Keratinocyte (primary cell): ENCODE data around the gene SYNGR1. TPM values are rescaled to one million over a fixed set of nuclear protein-coding genes. Genes with fewer than 3 reads are reported as not detected.

ENCODE experiments used
- DNase-seq: peaks from one replicate; pipeline ENCODE4 v3.0.0-alpha.2; 2011; ENCODE audit warnings: low read depth, missing footprints, low spot score
- FAIRE-seq: peaks from 2 replicates; lab custom pipeline; 2011; peaks lifted over from hg19 to GRCh38; lab: Jason Lieb, UNC
- H2AFZ ChIP-seq: 2 replicates; pipeline ENCODE4 v1.6.0; 2012; ENCODE audit warnings: low read length, control low read depth, inconsistent platforms; ENCODE audit not compliant: control insufficient read depth
- H3K27ac ChIP-seq: 2 replicates; pipeline ENCODE4 v1.5.1; 2011; ENCODE audit warnings: low read length; ENCODE audit not compliant: control insufficient read depth, insufficient read depth
- H3K27me3 ChIP-seq: 3 replicates; pipeline ENCODE4 v1.6.0; 2011; ENCODE audit warnings: low read length; ENCODE audit not compliant: control insufficient read depth, insufficient read depth; ENCODE audit errors: extremely low read depth
- H3K36me3 ChIP-seq, 2 experiments: 2 replicates in 1 of 2; 3 replicates in 1 of 2; pipeline ENCODE4 v1.5.1; 2011; ENCODE audit warnings: low read length in 2 of 2, mild to moderate bottlenecking in 1 of 2; ENCODE audit not compliant: control insufficient read depth in 2 of 2, insufficient read depth in 2 of 2; ENCODE audit errors: extremely low read depth in 1 of 2
- H3K4me1 ChIP-seq: 3 replicates; pipeline ENCODE4 v1.5.1; 2011; ENCODE audit warnings: low read length; ENCODE audit not compliant: control insufficient read depth, insufficient read depth; ENCODE audit errors: extremely low read depth
- H3K4me2 ChIP-seq: 3 replicates; pipeline ENCODE4 v1.6.0; 2011; ENCODE audit warnings: low read depth, low read length; ENCODE audit not compliant: control insufficient read depth, insufficient read depth; ENCODE audit errors: extremely low read depth
- H3K4me3 ChIP-seq, 3 experiments: fragments of 200-600 bp in 1 of 3; sonication (generic) in 1 of 3; 2 replicates in 2 of 3; 3 replicates in 1 of 3; pipeline ENCODE4 v1.5.1; 2011 to 2016; ENCODE audit warnings: low read length in 3 of 3, mild to moderate bottlenecking in 3 of 3, control low read depth in 2 of 3, inconsistent platforms in 1 of 3, low read depth in 1 of 3, mixed read lengths in 1 of 3, mixed run types in 1 of 3, moderate library complexity in 1 of 3; ENCODE audit not compliant: control insufficient read depth in 2 of 3, insufficient read depth in 2 of 3; ENCODE audit errors: extremely low read depth in 1 of 3
- H3K79me2 ChIP-seq: 2 replicates; pipeline ENCODE4 v1.6.0; 2012; ENCODE audit warnings: low read length; ENCODE audit not compliant: control insufficient read depth, insufficient read depth
- H3K9ac ChIP-seq: 3 replicates; pipeline ENCODE4 v1.6.0; 2011; ENCODE audit warnings: low read length; ENCODE audit not compliant: control insufficient read depth, insufficient read depth; ENCODE audit errors: extremely low read depth
- H3K9me1 ChIP-seq: 3 replicates; pipeline ENCODE4 v1.6.0; 2011; ENCODE audit warnings: low read length; ENCODE audit not compliant: control insufficient read depth, insufficient read depth; ENCODE audit errors: extremely low read depth
- H3K9me3 ChIP-seq: 2 replicates; pipeline ENCODE4 v1.5.1; 2012; ENCODE audit warnings: low read depth, low read length; ENCODE audit not compliant: control insufficient read depth
- H4K20me1 ChIP-seq: 3 replicates; pipeline ENCODE4 v1.6.0; 2011; ENCODE audit warnings: low read length; ENCODE audit not compliant: control insufficient read depth, insufficient read depth; ENCODE audit errors: extremely low read depth
- EZH2 ChIP-seq: IDR thresholded peaks from one replicate; pipeline ENCODE4 v1.6.1; 2012; ENCODE audit warnings: inconsistent platforms, mild to moderate bottlenecking, low read length, moderate library complexity
- dilution Hi-C: fragments of 300-500 bp; cut with MboI; formaldehyde crosslinking; loops from one replicate; pipeline ENCODE4 v1.7.0; 2020; ENCODE audit warnings: low sequenced_read_pairs; ENCODE audit not compliant: extremely low pct_ligation_motif_present
- polyA plus RNA-seq, 5 experiments: library from polyadenylated mRNA; depleted of rRNA in 3 of 5; stranded (reverse) in 3 of 5; stranded (forward) in 1 of 5; unstranded in 1 of 5; fragments of >200 nt; gene quantifications; 1 replicate in 1 of 5; 2 replicates in 3 of 5; 3 replicates in 1 of 5; pipeline versions ENCODE4 v1.2.1 to v1.2.3, GENCODE V29; 2011 to 2012; ENCODE audit warnings: missing spikeins in 2 of 5, low read depth in 1 of 5, low replicate concordance in 1 of 5
- TF ChIP-seq, protein P1 (sequence below), 3 experiments: IDR thresholded peaks in 1 of 3; conservative IDR thresholded peaks in 1 of 3; optimal IDR thresholded peaks in 1 of 3; 2 replicates in 2 of 3; 3 replicates in 1 of 3; pipeline versions ENCODE3 to v1.5.1; 2011; ENCODE audit warnings: low read length in 3 of 3, mild to moderate bottlenecking in 3 of 3, moderate library complexity in 2 of 3, control low read depth in 1 of 3, inconsistent platforms in 1 of 3; ENCODE audit not compliant: insufficient read depth in 2 of 3; ENCODE audit errors: extremely low read depth in 1 of 3

SYNGR1 gene
- polyA plus RNA-seq, 1 donor (not counting 4 experiments of a cell fraction or from before 2014, with no cell fraction given): 0.63 TPM

DNA sequence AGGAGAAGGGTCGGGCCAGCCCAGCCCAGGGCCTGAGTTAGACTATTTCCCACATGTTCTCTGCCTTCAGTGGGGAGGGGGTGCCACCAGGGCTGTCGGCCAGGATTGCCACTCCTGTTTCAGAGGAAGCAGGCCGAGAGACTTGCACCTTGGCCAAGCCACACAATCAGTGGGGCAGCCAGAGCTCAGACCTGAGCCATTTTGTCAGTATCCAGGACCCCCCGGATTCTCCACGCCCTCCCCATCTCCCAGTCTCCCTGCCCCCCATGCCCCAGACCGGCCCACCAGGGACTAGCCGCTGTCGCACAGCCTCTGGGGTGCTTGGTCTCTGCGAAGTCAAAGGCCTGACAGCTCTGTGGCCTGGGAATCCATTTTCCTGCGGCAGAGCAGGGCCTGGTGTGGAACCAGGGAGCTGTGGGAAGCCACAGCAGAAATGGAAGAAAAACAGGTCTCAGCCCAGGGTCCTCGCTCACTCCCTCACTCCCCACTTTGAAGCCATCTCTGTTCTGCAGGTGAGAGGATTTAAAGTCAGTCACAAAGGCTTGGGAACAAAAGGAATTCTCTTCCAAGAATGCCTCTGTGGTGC lies 81.5 kb downstream of the SYNGR1 start:
- no peaks in the 10 kb centered on the region for H3K27me3 ChIP-seq
- no peaks in the 10 kb centered on the region for H4K20me1 ChIP-seq
- H3K4me3 ChIP-seq: no peak overlapping the region
- H2AFZ ChIP-seq: no peak overlapping the region
- no peaks in the 10 kb centered on the region for H3K9me3 ChIP-seq
- dilution Hi-C loops: no loop called here
- DNase-seq: no peak
- H3K4me1 ChIP-seq: no peaks in the 10 kb centered on the region
- no peak for FAIRE-seq
- H3K79me2 ChIP-seq: no peaks in the 10 kb centered on the region
- no peak overlapping the region for H3K9ac ChIP-seq
- H3K36me3 ChIP-seq: peaks cover 6 to 28% of the 10 kb centered on the region in 2 experiments
- H3K27ac ChIP-seq: no peak overlapping the region
- no peaks in the 10 kb centered on the region for H3K9me1 ChIP-seq
- H3K4me2 ChIP-seq: no peak overlapping the region
- TF ChIP-seq EZH2: no peak
- TF ChIP-seq, protein P1, sequence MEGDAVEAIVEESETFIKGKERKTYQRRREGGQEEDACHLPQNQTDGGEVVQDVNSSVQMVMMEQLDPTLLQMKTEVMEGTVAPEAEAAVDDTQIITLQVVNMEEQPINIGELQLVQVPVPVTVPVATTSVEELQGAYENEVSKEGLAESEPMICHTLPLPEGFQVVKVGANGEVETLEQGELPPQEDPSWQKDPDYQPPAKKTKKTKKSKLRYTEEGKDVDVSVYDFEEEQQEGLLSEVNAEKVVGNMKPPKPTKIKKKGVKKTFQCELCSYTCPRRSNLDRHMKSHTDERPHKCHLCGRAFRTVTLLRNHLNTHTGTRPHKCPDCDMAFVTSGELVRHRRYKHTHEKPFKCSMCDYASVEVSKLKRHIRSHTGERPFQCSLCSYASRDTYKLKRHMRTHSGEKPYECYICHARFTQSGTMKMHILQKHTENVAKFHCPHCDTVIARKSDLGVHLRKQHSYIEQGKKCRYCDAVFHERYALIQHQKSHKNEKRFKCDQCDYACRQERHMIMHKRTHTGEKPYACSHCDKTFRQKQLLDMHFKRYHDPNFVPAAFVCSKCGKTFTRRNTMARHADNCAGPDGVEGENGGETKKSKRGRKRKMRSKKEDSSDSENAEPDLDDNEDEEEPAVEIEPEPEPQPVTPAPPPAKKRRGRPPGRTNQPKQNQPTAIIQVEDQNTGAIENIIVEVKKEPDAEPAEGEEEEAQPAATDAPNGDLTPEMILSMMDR (optimal IDR thresholded peaks at IDR 0.05 in 1 of 3, IDR thresholded peaks at IDR 0.05 in 1 of 3, conservative IDR thresholded peaks at IDR 0.05 in 1 of 3; ENCODE audit: extremely low read depth in 1 of 3, insufficient read depth in 2 of 3, low read length in 3 of 3): no peak

DNA sequence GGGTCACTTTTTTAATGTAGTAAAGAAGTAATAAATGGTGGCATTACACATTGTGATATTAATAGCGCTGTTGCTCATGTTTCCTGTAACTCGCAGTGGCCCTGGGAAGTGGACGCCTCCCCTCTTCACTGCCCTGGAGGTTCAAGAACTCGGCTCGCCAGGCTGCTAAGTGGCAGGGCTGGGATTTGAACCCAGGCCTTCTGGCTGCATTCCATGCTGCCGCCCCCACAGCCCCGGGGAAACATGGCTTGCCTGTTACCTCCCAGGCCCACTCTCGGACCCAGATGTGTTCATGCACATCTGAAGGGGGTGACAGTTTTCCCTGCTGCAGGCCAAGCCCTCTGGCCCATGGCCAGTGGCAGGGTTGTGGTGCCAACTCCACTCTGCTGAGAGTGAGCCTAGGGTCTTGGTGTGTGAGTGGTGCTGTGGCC lies 82.0 kb downstream of the SYNGR1 start:
- H3K9me1 ChIP-seq: no peaks in the 10 kb centered on the region
- no peak for DNase-seq

More for the DNA sequence above, 82.0 kb downstream of the SYNGR1 start:
- Histone ChIP-seq H3K4me1 (no peaks in the 10 kb centered on the region), H3K4me3 (no peak overlapping the region), H3K27ac (no peak overlapping the region), H3K79me2 (no peaks in the 10 kb centered on the region), H3K27me3 (no peaks in the 10 kb centered on the region), H3K4me2 (no peak overlapping the region), H3K9ac (no peak overlapping the region), H4K20me1 (no peaks in the 10 kb centered on the region), H3K9me3 (no peaks in the 10 kb centered on the region), H3K36me3 (peaks cover 6 to 25% of the 10 kb centered on the region in 2 experiments), H2AFZ (no peak overlapping the region)
- no peak for TF ChIP-seq EZH2
- TF ChIP-seq, protein P1 (optimal IDR thresholded peaks at IDR 0.05 in 1 of 3, IDR thresholded peaks at IDR 0.05 in 1 of 3, conservative IDR thresholded peaks at IDR 0.05 in 1 of 3; ENCODE audit: extremely low read depth in 1 of 3, insufficient read depth in 2 of 3, low read length in 3 of 3): no peak
- dilution Hi-C loops: no loop called here
- FAIRE-seq: no peak
